HepG2 (cell line): ENCODE data around the gene MBLAC1. TPM values are rescaled to one million over a fixed set of nuclear protein-coding genes. Genes with fewer than 3 reads are reported as not detected.

ENCODE experiments used
- CREM ChIP-seq, 2 experiments: sonication (generic) in 1 of 2; formaldehyde crosslinking in 1 of 2; IDR thresholded peaks; 2 replicates each; pipeline versions ENCODE4 v1.4.0 to v1.6.1; 2016 to 2020; ENCODE audit warnings: antibody characterized with exemption in 1 of 2, mild to moderate bottlenecking in 1 of 2, missing genetic modification reagents in 1 of 2
- ETV6 ChIP-seq: sonication (generic); formaldehyde crosslinking; conservative IDR thresholded peaks from 2 replicates; pipeline ENCODE4 v1.4.0; 2020; ENCODE audit warnings: missing genetic modification reagents
- FOXC1 ChIP-seq: sonication (generic); formaldehyde crosslinking; IDR thresholded peaks from 2 replicates; pipeline ENCODE4 v1.8.0; 2022; ENCODE audit warnings: mild to moderate bottlenecking, missing genetic modification reagents, borderline replicate concordance
- HMG20A ChIP-seq: IDR thresholded peaks from 2 replicates; pipeline ENCODE4 v1.6.1; 2016; ENCODE audit warnings: borderline replicate concordance
- HNRNPH1 ChIP-seq: fragments of 200-400 bp; formaldehyde crosslinking; optimal IDR thresholded peaks from 2 replicates; pipeline ENCODE3; 2017; ENCODE audit warnings: mild to moderate bottlenecking, low read depth, low read length
- HNRNPL ChIP-seq: fragments of 200-400 bp; formaldehyde crosslinking; IDR thresholded peaks from 2 replicates; pipeline ENCODE4 v1.6.1; 2017; ENCODE audit warnings: mild to moderate bottlenecking, low read depth, low read length
- MTF1 ChIP-seq: sonication (generic); formaldehyde crosslinking; IDR thresholded peaks from 2 replicates; pipeline ENCODE4 v1.5.0; 2020; ENCODE audit warnings: missing genetic modification reagents
- NFYB ChIP-seq: sonication (generic); formaldehyde crosslinking; IDR thresholded peaks from 2 replicates; pipeline ENCODE4 v1.4.0; 2020; ENCODE audit warnings: missing genetic modification reagents
- PHB2 ChIP-seq: fragments of 450-650 bp; IDR thresholded peaks from 2 replicates; pipeline ENCODE4 v1.6.1; 2018; ENCODE audit not compliant: partially characterized antibody
- POLR2G ChIP-seq: fragments of 200-400 bp; formaldehyde crosslinking; IDR thresholded peaks from 2 replicates; pipeline ENCODE4 v1.6.1; 2018; ENCODE audit warnings: mild to moderate bottlenecking, low read depth, low read length, moderate library complexity
- RAD51 ChIP-seq: fragments of 450-650 bp; IDR thresholded peaks from 2 replicates; pipeline ENCODE4 v1.6.1; 2016; ENCODE audit warnings: borderline replicate concordance
- RFXANK ChIP-seq: IDR thresholded peaks from 2 replicates; pipeline ENCODE4 v1.6.1; 2016
- SAP130 ChIP-seq: IDR thresholded peaks from 2 replicates; pipeline ENCODE4 v1.6.1; 2016; ENCODE audit warnings: low read depth
- TAF15 ChIP-seq: fragments of 200-400 bp; formaldehyde crosslinking; IDR thresholded peaks from one replicate; pipeline ENCODE4 v1.6.1; 2018; ENCODE audit warnings: mild to moderate bottlenecking, low read depth, low read length; ENCODE audit not compliant: poor library complexity, severe bottlenecking
- TBP ChIP-seq: sonication (generic); formaldehyde crosslinking; IDR thresholded peaks from 2 replicates; pipeline ENCODE4 v1.5.0; 2020; ENCODE audit warnings: missing genetic modification reagents
- TEAD2 ChIP-seq: sonication (generic); formaldehyde crosslinking; IDR thresholded peaks from 2 replicates; pipeline ENCODE4 v1.9.0; 2021; ENCODE audit warnings: missing genetic modification reagents
- ZFX ChIP-seq: sonication (generic); formaldehyde crosslinking; IDR thresholded peaks from 2 replicates; pipeline ENCODE4 v1.4.0; 2020; ENCODE audit warnings: mild to moderate bottlenecking, low read depth, missing genetic modification reagents, moderate library complexity
- ZNF501 ChIP-seq: sonication (generic); formaldehyde crosslinking; IDR thresholded peaks from 2 replicates; pipeline ENCODE4 v1.5.1; 2020; ENCODE audit warnings: mild to moderate bottlenecking, moderate library complexity, missing genetic modification reagents
- ZNF598 ChIP-seq: sonication (generic); formaldehyde crosslinking; IDR thresholded peaks from 2 replicates; pipeline ENCODE4 v1.5.1; 2020; ENCODE audit warnings: mild to moderate bottlenecking, missing genetic modification reagents, borderline replicate concordance
- ZSCAN9 ChIP-seq: IDR thresholded peaks from 2 replicates; pipeline ENCODE4 v1.6.1; 2016; ENCODE audit warnings: borderline replicate concordance
- polyA plus RNA-seq, 8 experiments: library from polyadenylated mRNA; depleted of rRNA in 3 of 8; stranded (reverse) in 7 of 8; unstranded in 1 of 8; fragments of >200 nt; fragmentation: Illumina TruSeq in 4 of 8; extraction: Trizol in 4 of 8; gene quantifications; 2 replicates each; pipeline versions ENCODE4 v1.2.1 to v1.2.3, GENCODE V29; 2011 to 2016; ENCODE audit warnings: low read depth in 4 of 8, missing spikeins in 1 of 8, mixed read lengths in 1 of 8; ENCODE audit not compliant: insufficient read depth in 1 of 8
- total RNA-seq, 5 experiments: library from RNA; depleted of rRNA; stranded (reverse); fragments of >200 nt; fragmentation: Illumina TruSeq; extraction: Trizol; gene quantifications; 2 replicates each; pipeline ENCODE4 v1.2.3, GENCODE V29; 2016; ENCODE audit warnings: low read depth in 1 of 5
- TF ChIP-seq, protein P1 (sequence below): sonication (generic); formaldehyde crosslinking; IDR thresholded peaks from 2 replicates; pipeline ENCODE4 v1.5.1; 2020; ENCODE audit warnings: missing genetic modification reagents, mild to moderate bottlenecking, borderline replicate concordance
- TF ChIP-seq, protein P2 (sequence below): sonication (generic); formaldehyde crosslinking; IDR thresholded peaks from 2 replicates; pipeline ENCODE4 v1.4.0; 2020; ENCODE audit warnings: missing genetic modification reagents
- TF ChIP-seq, protein P3 (sequence below): sonication (generic); formaldehyde crosslinking; IDR thresholded peaks from 2 replicates; pipeline ENCODE4 v1.4.0; 2020; ENCODE audit warnings: mild to moderate bottlenecking, missing genetic modification reagents

The MBLAC1 gene
- total and polyA plus RNA-seq, 2 of the 13 experiments (the other 11 are each of a cell fraction or from before 2014, with no cell fraction given): 0.79 to 2.1 TPM

DNA sequence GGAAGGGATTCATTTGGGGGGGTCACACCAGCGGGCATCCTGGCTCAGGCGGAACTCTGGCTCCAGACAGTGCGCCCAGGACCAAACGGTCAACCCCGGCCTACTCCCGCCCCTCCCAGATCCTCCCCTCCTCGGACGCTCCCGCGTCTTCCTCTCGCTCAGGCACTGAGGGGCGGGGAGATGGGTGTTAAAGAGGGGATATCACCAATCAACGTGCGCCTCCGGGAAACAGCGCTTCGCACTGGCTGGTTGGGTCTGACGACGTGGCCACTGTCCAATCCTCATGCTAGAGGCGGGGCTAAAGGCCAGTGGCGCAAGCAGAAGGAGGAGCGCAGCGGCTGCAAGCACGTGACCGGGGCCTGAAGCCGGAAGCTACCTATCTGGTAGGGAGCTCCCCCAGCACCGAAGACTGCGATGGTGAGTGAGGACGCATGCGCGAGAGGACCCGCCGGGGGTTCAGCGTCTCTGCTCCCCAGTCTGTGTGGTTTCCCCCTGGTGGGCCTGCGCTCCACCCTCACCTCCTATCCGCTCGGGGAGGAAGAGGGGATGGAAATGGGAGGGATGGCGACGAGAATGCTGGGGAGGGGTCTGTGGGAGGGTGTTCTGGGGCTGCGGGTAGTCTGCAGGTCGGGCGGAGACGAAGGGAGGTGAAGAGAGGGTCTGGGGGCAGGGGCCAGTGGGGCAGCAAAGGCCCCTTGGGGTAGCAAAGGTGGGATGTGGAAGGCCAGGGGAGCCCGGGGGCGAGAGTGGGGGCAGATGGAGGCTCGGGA is 22.0 kb downstream of the MBLAC1 start, which contains the start of gene LAMTOR4 (continued):
- TF ChIP-seq, protein P1, sequence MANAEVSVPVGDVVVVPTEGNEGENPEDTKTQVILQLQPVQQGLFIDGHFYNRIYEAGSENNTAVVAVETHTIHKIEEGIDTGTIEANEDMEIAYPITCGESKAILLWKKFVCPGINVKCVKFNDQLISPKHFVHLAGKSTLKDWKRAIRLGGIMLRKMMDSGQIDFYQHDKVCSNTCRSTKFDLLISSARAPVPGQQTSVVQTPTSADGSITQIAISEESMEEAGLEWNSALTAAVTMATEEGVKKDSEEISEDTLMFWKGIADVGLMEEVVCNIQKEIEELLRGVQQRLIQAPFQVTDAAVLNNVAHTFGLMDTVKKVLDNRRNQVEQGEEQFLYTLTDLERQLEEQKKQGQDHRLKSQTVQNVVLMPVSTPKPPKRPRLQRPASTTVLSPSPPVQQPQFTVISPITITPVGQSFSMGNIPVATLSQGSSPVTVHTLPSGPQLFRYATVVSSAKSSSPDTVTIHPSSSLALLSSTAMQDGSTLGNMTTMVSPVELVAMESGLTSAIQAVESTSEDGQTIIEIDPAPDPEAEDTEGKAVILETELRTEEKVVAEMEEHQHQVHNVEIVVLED (CRISPR knock-in tag): peak; percentile 64; the same call in 1 of the 2 replicates
- TF ChIP-seq ZSCAN9 (CRISPR knock-in tag): 0 out of 2 replicates have a peak, but pooled peaks have one; percentile 40
- TF ChIP-seq TAF15: no peak
- no peak for TF ChIP-seq TEAD2 (CRISPR knock-in tag)
- peak; percentile 90 for TF ChIP-seq POLR2G
- TF ChIP-seq ETV6 (CRISPR knock-in tag): 0 out of 2 replicates have a peak, but pooled peaks have one; percentile 63
- TF ChIP-seq MTF1: no peak
- 0 out of 2 replicates have a peak, but pooled peaks have one; percentile 30 for TF ChIP-seq FOXC1 (CRISPR knock-in tag)
- peak; percentile 75; the same call in 1 of the 2 replicates for TF ChIP-seq CREM (IDR thresholded peaks at IDR 0.05)
- no peak for TF ChIP-seq CREM (CRISPR knock-in tag; IDR thresholded peaks at IDR 0.05)
- peak; percentile 90; the same call in 1 of the 2 replicates for TF ChIP-seq RFXANK
- TF ChIP-seq, protein P2, sequence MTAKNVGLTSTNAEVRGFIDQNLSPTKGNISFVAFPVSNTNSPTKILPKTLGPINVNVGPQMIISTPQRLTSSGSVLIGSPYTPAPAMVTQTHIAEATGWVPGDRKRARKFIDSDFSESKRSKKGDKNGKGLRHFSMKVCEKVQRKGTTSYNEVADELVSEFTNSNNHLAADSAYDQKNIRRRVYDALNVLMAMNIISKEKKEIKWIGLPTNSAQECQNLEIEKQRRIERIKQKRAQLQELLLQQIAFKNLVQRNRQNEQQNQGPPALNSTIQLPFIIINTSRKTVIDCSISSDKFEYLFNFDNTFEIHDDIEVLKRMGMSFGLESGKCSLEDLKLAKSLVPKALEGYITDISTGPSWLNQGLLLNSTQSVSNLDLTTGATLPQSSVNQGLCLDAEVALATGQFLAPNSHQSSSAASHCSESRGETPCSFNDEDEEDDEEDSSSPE (CRISPR knock-in tag): peak; percentile 92
- TF ChIP-seq HMG20A (CRISPR knock-in tag): no peak
- peak; percentile 16; the same call in 1 of the 2 replicates for TF ChIP-seq ZNF598 (CRISPR knock-in tag)
- TF ChIP-seq SAP130 (CRISPR knock-in tag): peak; percentile 89
- TF ChIP-seq ZFX (CRISPR knock-in tag): peak; percentile 85
- no peak for TF ChIP-seq PHB2
- TF ChIP-seq, protein P3, sequence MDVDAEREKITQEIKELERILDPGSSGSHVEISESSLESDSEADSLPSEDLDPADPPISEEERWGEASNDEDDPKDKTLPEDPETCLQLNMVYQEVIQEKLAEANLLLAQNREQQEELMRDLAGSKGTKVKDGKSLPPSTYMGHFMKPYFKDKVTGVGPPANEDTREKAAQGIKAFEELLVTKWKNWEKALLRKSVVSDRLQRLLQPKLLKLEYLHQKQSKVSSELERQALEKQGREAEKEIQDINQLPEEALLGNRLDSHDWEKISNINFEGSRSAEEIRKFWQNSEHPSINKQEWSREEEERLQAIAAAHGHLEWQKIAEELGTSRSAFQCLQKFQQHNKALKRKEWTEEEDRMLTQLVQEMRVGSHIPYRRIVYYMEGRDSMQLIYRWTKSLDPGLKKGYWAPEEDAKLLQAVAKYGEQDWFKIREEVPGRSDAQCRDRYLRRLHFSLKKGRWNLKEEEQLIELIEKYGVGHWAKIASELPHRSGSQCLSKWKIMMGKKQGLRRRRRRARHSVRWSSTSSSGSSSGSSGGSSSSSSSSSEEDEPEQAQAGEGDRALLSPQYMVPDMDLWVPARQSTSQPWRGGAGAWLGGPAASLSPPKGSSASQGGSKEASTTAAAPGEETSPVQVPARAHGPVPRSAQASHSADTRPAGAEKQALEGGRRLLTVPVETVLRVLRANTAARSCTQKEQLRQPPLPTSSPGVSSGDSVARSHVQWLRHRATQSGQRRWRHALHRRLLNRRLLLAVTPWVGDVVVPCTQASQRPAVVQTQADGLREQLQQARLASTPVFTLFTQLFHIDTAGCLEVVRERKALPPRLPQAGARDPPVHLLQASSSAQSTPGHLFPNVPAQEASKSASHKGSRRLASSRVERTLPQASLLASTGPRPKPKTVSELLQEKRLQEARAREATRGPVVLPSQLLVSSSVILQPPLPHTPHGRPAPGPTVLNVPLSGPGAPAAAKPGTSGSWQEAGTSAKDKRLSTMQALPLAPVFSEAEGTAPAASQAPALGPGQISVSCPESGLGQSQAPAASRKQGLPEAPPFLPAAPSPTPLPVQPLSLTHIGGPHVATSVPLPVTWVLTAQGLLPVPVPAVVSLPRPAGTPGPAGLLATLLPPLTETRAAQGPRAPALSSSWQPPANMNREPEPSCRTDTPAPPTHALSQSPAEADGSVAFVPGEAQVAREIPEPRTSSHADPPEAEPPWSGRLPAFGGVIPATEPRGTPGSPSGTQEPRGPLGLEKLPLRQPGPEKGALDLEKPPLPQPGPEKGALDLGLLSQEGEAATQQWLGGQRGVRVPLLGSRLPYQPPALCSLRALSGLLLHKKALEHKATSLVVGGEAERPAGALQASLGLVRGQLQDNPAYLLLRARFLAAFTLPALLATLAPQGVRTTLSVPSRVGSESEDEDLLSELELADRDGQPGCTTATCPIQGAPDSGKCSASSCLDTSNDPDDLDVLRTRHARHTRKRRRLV (CRISPR knock-in tag): peak; percentile 57; the same call in 1 of the 2 replicates
- peak; percentile 88 for TF ChIP-seq HNRNPH1
- 0 out of 2 replicates have a peak, but pooled peaks have one; percentile 58 for TF ChIP-seq HNRNPL
- TF ChIP-seq ZNF501: peak; percentile 63
- TF ChIP-seq NFYB (CRISPR knock-in tag): peak; percentile 95
- no peak for TF ChIP-seq TBP
- peak; percentile 93 for TF ChIP-seq RAD51
